K562 (cell line): ENCODE data around the gene SDC3. TPM values are rescaled to one million over a fixed set of nuclear protein-coding genes. Genes with fewer than 3 reads are reported as not detected.

Experiments
- CBFB ChIP-seq: sonication (generic); formaldehyde crosslinking; IDR thresholded peaks from 2 replicates; pipeline ENCODE4 v1.4.0; 2020; ENCODE audit warnings: mild to moderate bottlenecking, missing genetic modification reagents
- CREB1 ChIP-seq, 2 experiments: sonication (generic) in 1 of 2; formaldehyde crosslinking in 1 of 2; IDR thresholded peaks; 2 replicates each; pipeline versions ENCODE4 v1.6.1 to v1.8.0; 2012 to 2022; ENCODE audit warnings: inconsistent platforms in 1 of 2, mild to moderate bottlenecking in 1 of 2, missing genetic modification reagents in 1 of 2, moderate library complexity in 1 of 2
- CTBP1 ChIP-seq: fragments of 450-650 bp; IDR thresholded peaks from 2 replicates; pipeline ENCODE4 v1.6.1; 2016; ENCODE audit warnings: borderline replicate concordance
- DIDO1 ChIP-seq: fragments of 450-650 bp; IDR thresholded peaks from 2 replicates; pipeline ENCODE4 v1.6.1; 2016; ENCODE audit warnings: low read depth, missing biosample characterization, missing genetic modification characterization
- ESRRA ChIP-seq: fragments of 450-650 bp; IDR thresholded peaks from 2 replicates; pipeline ENCODE4 v1.6.1; 2014; ENCODE audit warnings: low read depth, mild to moderate bottlenecking, moderate library complexity, borderline replicate concordance
- ETV1 ChIP-seq: fragments of 450-650 bp; conservative IDR thresholded peaks from 2 replicates; pipeline ENCODE4 v1.6.1; 2016; ENCODE audit warnings: missing genetic modification characterization, control low read depth, low read depth, missing compliant biosample characterization
- GABPA ChIP-seq: fragments of 200-800 bp; sonication (Bioruptor generic); conservative IDR thresholded peaks from 2 replicates; pipeline ENCODE4 v1.6.1; 2016; ENCODE audit warnings: low read depth, missing genetic modification characterization, missing compliant biosample characterization
- ILK ChIP-seq: fragments of 450-650 bp; IDR thresholded peaks from 2 replicates; pipeline ENCODE4 v1.6.1; 2016; ENCODE audit warnings: missing genetic modification characterization, low read depth, mild to moderate bottlenecking, missing compliant biosample characterization, moderate library complexity, borderline replicate concordance
- KDM4B ChIP-seq, 2 experiments: fragments of 450-650 bp in 1 of 2; sonication (generic) in 1 of 2; IDR thresholded peaks; 2 replicates each; pipeline ENCODE4 v1.6.1; 2016 to 2017; ENCODE audit warnings: borderline replicate concordance in 2 of 2, antibody characterized with exemption in 1 of 2, low read depth in 1 of 2, mild to moderate bottlenecking in 1 of 2
- NR2C2 ChIP-seq, 2 experiments: fragments of 200-800 bp in 1 of 2; sonication (Bioruptor generic) in 1 of 2; sonication (generic) in 1 of 2; formaldehyde crosslinking in 1 of 2; IDR thresholded peaks; 2 replicates each; pipeline versions ENCODE4 v1.6.1 to v1.8.0; 2016 to 2022; ENCODE audit warnings: mild to moderate bottlenecking in 1 of 2, missing compliant biosample characterization in 1 of 2, missing genetic modification characterization in 1 of 2, missing genetic modification reagents in 1 of 2
- PHB ChIP-seq: fragments of 250-450 bp; sonication (Bioruptor Pico); IDR thresholded peaks from 2 replicates; pipeline ENCODE4 v1.5.0; 2021
- POLR2H ChIP-seq: IDR thresholded peaks from 2 replicates; pipeline ENCODE4 v1.6.1; 2016; ENCODE audit warnings: missing genetic modification characterization, low read depth, mild to moderate bottlenecking, control low read depth, missing compliant biosample characterization, moderate library complexity
- PYGO2 ChIP-seq: fragments of 450-650 bp; IDR thresholded peaks from 2 replicates; pipeline ENCODE4 v1.6.1; 2016; ENCODE audit warnings: mild to moderate bottlenecking, missing genetic modification characterization, moderate library complexity, missing compliant biosample characterization
- RBM34 ChIP-seq: fragments of 200-400 bp; formaldehyde crosslinking; IDR thresholded peaks from 2 replicates; pipeline ENCODE4 v1.6.1; 2018; ENCODE audit warnings: low read length, borderline replicate concordance; ENCODE audit not compliant: insufficient read depth
- RFX1 ChIP-seq: fragments of 450-650 bp; IDR thresholded peaks from 2 replicates; pipeline ENCODE4 v1.6.1; 2016; ENCODE audit warnings: mild to moderate bottlenecking, moderate library complexity
- SPI1 ChIP-seq: IDR thresholded peaks from 2 replicates; pipeline ENCODE4 v1.6.1; 2011; ENCODE audit warnings: low read depth, low read length, control low read depth, borderline replicate concordance
- YY1 ChIP-seq, 3 experiments: IDR thresholded peaks; 2 replicates each; pipeline ENCODE4 v1.6.1; 2011; ENCODE audit warnings: low read length in 2 of 3, mild to moderate bottlenecking in 2 of 3, moderate library complexity in 2 of 3, borderline replicate concordance in 1 of 3, control low read depth in 1 of 3, low read depth in 1 of 3; ENCODE audit not compliant: insufficient read depth in 3 of 3, insufficient replicate concordance in 2 of 3, control insufficient read depth in 1 of 3, insufficient read length in 1 of 3; ENCODE audit errors: extremely low read depth in 1 of 3
- ZKSCAN8 ChIP-seq: fragments of 200-800 bp; sonication (Bioruptor generic); IDR thresholded peaks from 2 replicates; pipeline ENCODE4 v1.6.1; 2016; ENCODE audit warnings: missing genetic modification characterization, missing compliant biosample characterization
- ZNF695 ChIP-seq: fragments of 450-650 bp; formaldehyde crosslinking; IDR thresholded peaks from 2 replicates; pipeline ENCODE4 v1.4.0; 2020; ENCODE audit warnings: mild to moderate bottlenecking, moderate library complexity
- ZNF778 ChIP-seq: fragments of 450-650 bp; formaldehyde crosslinking; IDR thresholded peaks from 2 replicates; pipeline ENCODE4 v1.4.0; 2020; ENCODE audit warnings: mild to moderate bottlenecking, moderate library complexity
- polyA plus RNA-seq, 8 experiments: library from polyadenylated mRNA; depleted of rRNA in 4 of 8; stranded (reverse) in 5 of 8; unstranded in 3 of 8; fragments of >200 nt; fragmentation: Nextera tagmentation in 2 of 8; fragmentation: Illumina TruSeq in 1 of 8; extraction: Ambion mirVana in 2 of 8; extraction: Trizol in 1 of 8; gene quantifications; 2 replicates each; pipeline versions ENCODE4 v1.2.1 to v1.2.3, GENCODE V29; 2011 to 2014; ENCODE audit warnings: inconsistent platforms in 1 of 8, missing spikeins in 1 of 8
- total RNA-seq, 7 experiments: library from RNA; depleted of rRNA in 6 of 7; stranded (reverse); fragments of >200 nt in 6 of 7; fragmentation: Illumina TruSeq in 2 of 7; extraction: Trizol in 2 of 7; gene quantifications; 2 replicates each; pipeline versions ENCODE4 v1.2.1 to v1.2.3, GENCODE V29; 2011 to 2021; ENCODE audit warnings: low replicate concordance in 1 of 7
- TF ChIP-seq, protein P1 (sequence below): fragments of 250-450 bp; sonication (Bioruptor Pico); IDR thresholded peaks from 2 replicates; pipeline ENCODE4 v1.6.1; 2021; ENCODE audit warnings: mild to moderate bottlenecking
- TF ChIP-seq, protein P2 (sequence below), 2 experiments: fragments of 200-800 bp in 1 of 2; sonication (Bioruptor generic) in 1 of 2; sonication (generic) in 1 of 2; formaldehyde crosslinking in 1 of 2; IDR thresholded peaks in 1 of 2; conservative IDR thresholded peaks in 1 of 2; 2 replicates each; pipeline versions ENCODE4 v1.5.0 to v1.6.1; 2016 to 2020; ENCODE audit warnings: missing compliant biosample characterization in 1 of 2, missing genetic modification characterization in 1 of 2, missing genetic modification reagents in 1 of 2

The SDC3 gene
- total and polyA plus RNA-seq, 9 of the 15 experiments (the other 6 are each of a cell fraction or from before 2014, with no cell fraction given): 0.38 to 44.1 (median 12.1) TPM

DNA sequence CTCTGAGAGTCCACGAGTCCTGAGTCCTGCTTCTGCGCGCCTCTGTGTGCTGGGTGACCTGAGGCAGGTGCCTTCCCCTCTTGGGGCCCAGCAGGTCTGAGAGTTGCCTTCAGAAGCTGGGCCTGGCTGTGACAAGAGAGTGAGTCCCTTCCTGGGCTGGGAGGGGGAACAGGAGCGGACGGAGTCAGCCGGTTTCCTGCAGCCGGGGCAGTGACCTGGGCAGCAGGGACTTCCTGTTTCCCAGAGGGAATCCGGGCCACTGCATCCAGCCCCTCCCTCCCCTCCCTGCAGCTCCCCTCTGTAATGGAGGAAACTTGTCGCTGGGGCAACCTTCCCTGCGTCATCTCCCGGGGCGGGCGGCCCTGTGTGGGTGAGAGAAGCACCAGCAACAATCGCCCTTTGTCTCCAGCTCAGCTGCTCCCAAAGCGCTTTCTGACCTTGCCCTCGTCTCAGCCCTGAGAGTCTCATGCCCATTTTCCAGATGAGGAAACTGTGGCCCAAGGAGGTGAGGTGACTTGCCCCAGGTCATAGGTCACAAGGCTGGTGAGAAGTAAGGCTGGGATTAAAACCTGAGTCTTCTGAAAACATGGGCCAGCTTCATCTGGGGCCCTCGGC lies 61.1 kb downstream of the SDC3 start (continued):
- TF ChIP-seq ILK (tag) (no peak), SPI1 (peak; percentile 86), RFX1 (peak; percentile 74), ZNF778 (CRISPR knock-in tag) (no peak), DIDO1 (no peak), ETV1 (tag) (no peak), KDM4B (IDR thresholded peaks at IDR 0.05; ENCODE audit: borderline replicate concordance in 2 of 2, low read depth in 1 of 2) (no peak), NR2C2 (CRISPR knock-in tag; IDR thresholded peaks at IDR 0.05) (0 out of 2 replicates have a peak, but pooled peaks have one; percentile 40), NR2C2 (tag; IDR thresholded peaks at IDR 0.05) (peak; percentile 79), ESRRA (peak; percentile 86), CREB1 (IDR thresholded peaks at IDR 0.05) (peak; percentile 14; the same call in 1 of the 2 replicates), CREB1 (CRISPR knock-in tag; IDR thresholded peaks at IDR 0.05) (no peak), ZKSCAN8 (CRISPR knock-in tag) (no peak), POLR2H (no peak), PHB (CRISPR knock-in tag) (no peak), CBFB (CRISPR knock-in tag) (no peak), GABPA (peak; percentile 77), CTBP1 (peak; percentile 17; the same call in 1 of the 2 replicates), RBM34 (no peak), YY1 (IDR thresholded peaks at IDR 0.05; ENCODE audit: borderline replicate concordance in 1 of 3, control insufficient read depth in 1 of 3, extremely low read depth in 1 of 3, insufficient read depth in 3 of 3, insufficient read length in 1 of 3, insufficient replicate concordance in 2 of 3, low read depth in 1 of 3, low read length in 2 of 3) (peak in 1 of 3 experiments; percentile 45), PYGO2 (tag) (no peak), ZNF695 (no peak)
- TF ChIP-seq, protein P1, sequence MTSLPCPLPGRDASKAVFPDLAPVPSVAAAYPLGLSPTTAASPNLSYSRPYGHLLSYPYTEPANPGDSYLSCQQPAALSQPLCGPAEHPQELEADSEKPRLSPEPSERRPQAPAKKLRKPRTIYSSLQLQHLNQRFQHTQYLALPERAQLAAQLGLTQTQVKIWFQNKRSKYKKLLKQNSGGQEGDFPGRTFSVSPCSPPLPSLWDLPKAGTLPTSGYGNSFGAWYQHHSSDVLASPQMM (CRISPR knock-in tag): no peak
- TF ChIP-seq, protein P2, sequence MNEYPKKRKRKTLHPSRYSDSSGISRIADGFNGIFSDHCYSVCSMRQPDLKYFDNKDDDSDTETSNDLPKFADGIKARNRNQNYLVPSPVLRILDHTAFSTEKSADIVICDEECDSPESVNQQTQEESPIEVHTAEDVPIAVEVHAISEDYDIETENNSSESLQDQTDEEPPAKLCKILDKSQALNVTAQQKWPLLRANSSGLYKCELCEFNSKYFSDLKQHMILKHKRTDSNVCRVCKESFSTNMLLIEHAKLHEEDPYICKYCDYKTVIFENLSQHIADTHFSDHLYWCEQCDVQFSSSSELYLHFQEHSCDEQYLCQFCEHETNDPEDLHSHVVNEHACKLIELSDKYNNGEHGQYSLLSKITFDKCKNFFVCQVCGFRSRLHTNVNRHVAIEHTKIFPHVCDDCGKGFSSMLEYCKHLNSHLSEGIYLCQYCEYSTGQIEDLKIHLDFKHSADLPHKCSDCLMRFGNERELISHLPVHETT (CRISPR knock-in tag; conservative IDR thresholded peaks at IDR 0.05 in 1 of 2, IDR thresholded peaks at IDR 0.05 in 1 of 2): 0 out of 4 replicates have a peak, but pooled peaks of 1 of the 2 experiments have one; percentile 34
- TF ChIP-seq, all 486 proteins: peak for 17
